ENCODE results near the gene TMEM59L. TPM values are rescaled to one million over a fixed set of nuclear protein-coding genes. Genes with fewer than 3 reads are reported as not detected.

The TMEM59L gene
- polyA plus RNA-seq, 1 of the 3 experiments (the other 2 are of a cell fraction): 9.6 TPM

DNA sequence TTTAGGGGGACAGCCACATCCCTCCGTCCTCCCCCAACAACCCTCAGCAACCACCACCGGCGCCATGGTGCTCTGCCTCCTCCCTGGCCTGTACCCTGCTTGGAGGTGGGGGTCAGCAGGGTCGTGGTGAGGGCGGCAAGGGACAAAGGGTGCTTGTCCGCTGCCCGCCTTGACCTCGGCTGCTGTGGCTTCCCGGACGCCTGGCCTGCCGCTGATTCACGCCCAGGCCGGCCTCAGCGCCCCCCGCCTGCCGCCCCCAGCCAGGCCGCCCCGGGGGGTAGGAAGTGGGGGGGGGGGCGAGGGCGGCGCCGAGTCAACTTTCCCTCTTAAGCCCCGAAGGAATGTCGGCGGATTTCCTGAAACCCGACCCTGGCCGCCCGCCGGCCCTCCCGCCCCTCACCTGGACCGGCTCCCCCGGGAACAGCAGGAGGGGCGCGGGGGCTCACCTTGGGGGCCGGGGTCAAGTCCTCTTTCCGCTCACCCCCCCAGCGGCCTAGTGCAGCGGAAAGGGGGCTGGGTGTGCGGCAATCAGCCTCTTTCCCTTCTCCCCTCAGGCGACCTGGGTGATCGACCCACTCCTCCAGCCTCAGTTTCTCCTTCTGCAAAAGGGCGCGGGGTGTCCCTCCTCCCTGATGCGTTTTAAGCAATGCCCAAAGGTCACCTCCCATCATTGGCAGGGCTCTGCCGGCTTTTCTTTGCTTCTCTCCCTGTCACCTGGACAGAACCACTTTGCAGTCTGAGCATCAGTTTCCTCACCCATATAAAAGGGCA, 1.9 kb upstream of the TMEM59L start:
- peak; percentile 43 for DNase-seq
- Histone ChIP-seq H3K9me3 (no peaks in the 10 kb centered on the region), H3K9ac (no peak overlapping the region), H3K9me2 (no peaks in the 10 kb centered on the region), H3K27me3 (ENCODE audit: insufficient read depth) (peaks cover 60% of the 10 kb centered on the region), H2AFZ (ENCODE audit: low read depth) (no peak overlapping the region), H3F3A (replicated peaks; ENCODE audit: insufficient read depth) (peaks cover 18% of the 10 kb centered on the region), H3K36me3 (replicated peaks in 1 of 2; ENCODE audit: control insufficient read depth in 1 of 2, insufficient read depth in 2 of 2, low read length in 1 of 2) (no peaks in the 10 kb centered on the region), H3K4me2 (no peak overlapping the region), H3K79me2 (ENCODE audit: insufficient read depth) (no peaks in the 10 kb centered on the region), H3K4me1 (ENCODE audit: control insufficient read depth in 1 of 2, insufficient read depth in 2 of 2, low read depth in 1 of 2, low read length in 1 of 2) (peaks cover 15 to 19% of the 10 kb centered on the region in 2 experiments; a peak in 2 of 4 replicates), H3K4me3 (ENCODE audit: low read depth in 2 of 2, low read length in 1 of 2) (no peak overlapping the region; a peak in 1 of 4 replicates), H4K20me1 (ENCODE audit: insufficient read depth) (no peaks in the 10 kb centered on the region), H3K27ac (ENCODE audit: low read depth in 2 of 2, low read length in 1 of 2) (no peak overlapping the region)
- TF ChIP-seq EZH2phosphoT487 (IDR thresholded peaks at IDR 0.05; ENCODE audit: borderline replicate concordance, low read depth): peak; percentile 70; the same call in 1 of the 2 replicates
- no peak for TF ChIP-seq TEAD4 (IDR thresholded peaks at IDR 0.05; ENCODE audit: borderline replicate concordance, insufficient read depth)
- ChIA-PET POLR2A (no interaction called here), CTCF (interaction anchor here (0.9 to 1.5 kb wide), 3 partner anchors 16 to 236 kb away, joined by 3 to 7 read pairs (median 5); no protein-coding TSS in a partner anchor)
- WGBS (ENCODE audit: low lambda C conversion rate): 26% methylated on average over 10 of the region's 45 CpGs

DNA sequence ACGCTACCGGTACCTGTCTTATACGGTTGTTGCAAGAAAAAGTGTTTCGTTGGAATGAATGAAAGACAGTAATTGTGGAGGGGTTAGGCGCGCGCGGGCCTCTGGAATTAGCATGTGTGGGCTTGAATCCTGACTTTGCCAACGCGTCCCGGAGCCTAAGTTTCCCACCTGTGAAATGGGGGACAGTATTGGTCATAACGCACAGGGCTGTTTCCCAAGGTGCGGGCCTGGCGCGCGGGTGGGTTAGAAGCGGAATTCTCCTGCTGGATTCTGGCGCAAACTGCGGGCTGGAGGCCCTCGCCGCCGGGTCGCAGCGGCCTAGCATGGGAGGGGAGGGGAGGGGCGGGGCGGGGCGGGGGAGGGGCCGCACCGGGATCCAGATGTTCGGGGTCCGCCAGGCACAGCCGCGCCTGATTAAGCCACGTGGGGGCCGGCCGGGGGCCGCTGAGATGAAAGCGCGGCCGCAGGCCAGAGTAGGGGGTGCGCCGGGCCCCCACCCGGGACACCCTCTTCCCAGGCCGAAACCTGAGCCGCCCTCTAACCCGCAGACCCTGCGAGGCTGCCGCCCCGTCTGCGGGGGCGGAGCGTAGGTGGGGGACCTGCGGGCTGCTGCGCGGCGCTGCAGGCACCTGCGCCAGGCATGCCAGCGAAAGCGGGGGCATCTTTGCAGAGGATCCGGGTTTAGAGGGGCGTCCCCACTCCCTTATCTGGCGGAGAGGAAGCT, 1.2 kb upstream of the TMEM59L start:
- CTCF ChIA-PET: interaction anchor here (0.8 to 2.2 kb wide), 7 partner anchors 9 to 254 kb away, joined by 3 to 13 read pairs (median 4); partner anchors contain the start of gene REX1BD
- Histone ChIP-seq H3K9ac (no peak overlapping the region), H2AFZ (ENCODE audit: low read depth) (no peak overlapping the region), H4K20me1 (ENCODE audit: insufficient read depth) (no peaks in the 10 kb centered on the region), H3K9me3 (no peaks in the 10 kb centered on the region), H3K4me1 (ENCODE audit: control insufficient read depth in 1 of 2, insufficient read depth in 2 of 2, low read depth in 1 of 2, low read length in 1 of 2) (peaks cover 15 to 19% of the 10 kb centered on the region in 2 experiments; a peak in 2 of 4 replicates), H3K27ac (ENCODE audit: low read depth in 2 of 2, low read length in 1 of 2) (no peak overlapping the region), H3F3A (replicated peaks; ENCODE audit: insufficient read depth) (peaks cover 18% of the 10 kb centered on the region), H3K4me3 (ENCODE audit: low read depth in 2 of 2, low read length in 1 of 2) (peak overlapping the region; percentile 73 to 78), H3K27me3 (ENCODE audit: insufficient read depth) (peaks cover 54% of the 10 kb centered on the region), H3K79me2 (ENCODE audit: insufficient read depth) (no peaks in the 10 kb centered on the region), H3K9me2 (no peaks in the 10 kb centered on the region), H3K4me2 (peak overlapping the region; percentile 99), H3K36me3 (replicated peaks in 1 of 2; ENCODE audit: control insufficient read depth in 1 of 2, insufficient read depth in 2 of 2, low read length in 1 of 2) (no peaks in the 10 kb centered on the region)
- peak; percentile 86 for DNase-seq
- 7% methylated on average over 27 of the region's 62 CpGs for WGBS (ENCODE audit: low lambda C conversion rate)
- POLR2A ChIA-PET: interaction anchor here (0.6 kb wide), 1 partner anchor 154 kb away, joined by 3 read pairs; no protein-coding TSS in a partner anchor
- TF ChIP-seq, protein P1, sequence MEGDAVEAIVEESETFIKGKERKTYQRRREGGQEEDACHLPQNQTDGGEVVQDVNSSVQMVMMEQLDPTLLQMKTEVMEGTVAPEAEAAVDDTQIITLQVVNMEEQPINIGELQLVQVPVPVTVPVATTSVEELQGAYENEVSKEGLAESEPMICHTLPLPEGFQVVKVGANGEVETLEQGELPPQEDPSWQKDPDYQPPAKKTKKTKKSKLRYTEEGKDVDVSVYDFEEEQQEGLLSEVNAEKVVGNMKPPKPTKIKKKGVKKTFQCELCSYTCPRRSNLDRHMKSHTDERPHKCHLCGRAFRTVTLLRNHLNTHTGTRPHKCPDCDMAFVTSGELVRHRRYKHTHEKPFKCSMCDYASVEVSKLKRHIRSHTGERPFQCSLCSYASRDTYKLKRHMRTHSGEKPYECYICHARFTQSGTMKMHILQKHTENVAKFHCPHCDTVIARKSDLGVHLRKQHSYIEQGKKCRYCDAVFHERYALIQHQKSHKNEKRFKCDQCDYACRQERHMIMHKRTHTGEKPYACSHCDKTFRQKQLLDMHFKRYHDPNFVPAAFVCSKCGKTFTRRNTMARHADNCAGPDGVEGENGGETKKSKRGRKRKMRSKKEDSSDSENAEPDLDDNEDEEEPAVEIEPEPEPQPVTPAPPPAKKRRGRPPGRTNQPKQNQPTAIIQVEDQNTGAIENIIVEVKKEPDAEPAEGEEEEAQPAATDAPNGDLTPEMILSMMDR (IDR thresholded peaks at IDR 0.05): no peak
- TF ChIP-seq, protein P2, sequence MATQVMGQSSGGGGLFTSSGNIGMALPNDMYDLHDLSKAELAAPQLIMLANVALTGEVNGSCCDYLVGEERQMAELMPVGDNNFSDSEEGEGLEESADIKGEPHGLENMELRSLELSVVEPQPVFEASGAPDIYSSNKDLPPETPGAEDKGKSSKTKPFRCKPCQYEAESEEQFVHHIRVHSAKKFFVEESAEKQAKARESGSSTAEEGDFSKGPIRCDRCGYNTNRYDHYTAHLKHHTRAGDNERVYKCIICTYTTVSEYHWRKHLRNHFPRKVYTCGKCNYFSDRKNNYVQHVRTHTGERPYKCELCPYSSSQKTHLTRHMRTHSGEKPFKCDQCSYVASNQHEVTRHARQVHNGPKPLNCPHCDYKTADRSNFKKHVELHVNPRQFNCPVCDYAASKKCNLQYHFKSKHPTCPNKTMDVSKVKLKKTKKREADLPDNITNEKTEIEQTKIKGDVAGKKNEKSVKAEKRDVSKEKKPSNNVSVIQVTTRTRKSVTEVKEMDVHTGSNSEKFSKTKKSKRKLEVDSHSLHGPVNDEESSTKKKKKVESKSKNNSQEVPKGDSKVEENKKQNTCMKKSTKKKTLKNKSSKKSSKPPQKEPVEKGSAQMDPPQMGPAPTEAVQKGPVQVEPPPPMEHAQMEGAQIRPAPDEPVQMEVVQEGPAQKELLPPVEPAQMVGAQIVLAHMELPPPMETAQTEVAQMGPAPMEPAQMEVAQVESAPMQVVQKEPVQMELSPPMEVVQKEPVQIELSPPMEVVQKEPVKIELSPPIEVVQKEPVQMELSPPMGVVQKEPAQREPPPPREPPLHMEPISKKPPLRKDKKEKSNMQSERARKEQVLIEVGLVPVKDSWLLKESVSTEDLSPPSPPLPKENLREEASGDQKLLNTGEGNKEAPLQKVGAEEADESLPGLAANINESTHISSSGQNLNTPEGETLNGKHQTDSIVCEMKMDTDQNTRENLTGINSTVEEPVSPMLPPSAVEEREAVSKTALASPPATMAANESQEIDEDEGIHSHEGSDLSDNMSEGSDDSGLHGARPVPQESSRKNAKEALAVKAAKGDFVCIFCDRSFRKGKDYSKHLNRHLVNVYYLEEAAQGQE (IDR thresholded peaks at IDR 0.05; ENCODE audit: low read depth, low read length): no peak
- no peak for TF ChIP-seq MXI1 (IDR thresholded peaks at IDR 0.05; ENCODE audit: low read depth, low read length)
- TF ChIP-seq TCF12 (IDR thresholded peaks at IDR 0.05): no peak
- no peak for TF ChIP-seq JUND (IDR thresholded peaks at IDR 0.05)
- no peak for TF ChIP-seq CHD2 (IDR thresholded peaks at IDR 0.05; ENCODE audit: low read length, partially characterized antibody)
- no peak for TF ChIP-seq FOXJ3 (CRISPR knock-in tag; IDR thresholded peaks at IDR 0.05)
- no peak for TF ChIP-seq TAF1 (IDR thresholded peaks at IDR 0.05; ENCODE audit: borderline replicate concordance, low read depth, low read length)
- TF ChIP-seq, protein P3, sequence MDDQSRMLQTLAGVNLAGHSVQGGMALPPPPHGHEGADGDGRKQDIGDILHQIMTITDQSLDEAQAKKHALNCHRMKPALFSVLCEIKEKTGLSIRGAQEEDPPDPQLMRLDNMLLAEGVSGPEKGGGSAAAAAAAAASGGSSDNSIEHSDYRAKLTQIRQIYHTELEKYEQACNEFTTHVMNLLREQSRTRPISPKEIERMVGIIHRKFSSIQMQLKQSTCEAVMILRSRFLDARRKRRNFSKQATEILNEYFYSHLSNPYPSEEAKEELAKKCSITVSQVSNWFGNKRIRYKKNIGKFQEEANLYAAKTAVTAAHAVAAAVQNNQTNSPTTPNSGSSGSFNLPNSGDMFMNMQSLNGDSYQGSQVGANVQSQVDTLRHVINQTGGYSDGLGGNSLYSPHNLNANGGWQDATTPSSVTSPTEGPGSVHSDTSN (IDR thresholded peaks at IDR 0.05): no peak
- no peak for TF ChIP-seq FOSL2 (IDR thresholded peaks at IDR 0.05; ENCODE audit: borderline replicate concordance, low read depth)
- TF ChIP-seq FOXM1 (IDR thresholded peaks at IDR 0.05; ENCODE audit: low read depth): no peak
- no peak for TF ChIP-seq RXRA (IDR thresholded peaks at IDR 0.05; ENCODE audit: borderline replicate concordance, low read depth)
- TF ChIP-seq NRF1 (IDR thresholded peaks at IDR 0.05; ENCODE audit: low read depth, low read length): no peak
- no peak for TF ChIP-seq GATA2 (CRISPR knock-in tag; IDR thresholded peaks at IDR 0.05)
- TF ChIP-seq, protein P4, sequence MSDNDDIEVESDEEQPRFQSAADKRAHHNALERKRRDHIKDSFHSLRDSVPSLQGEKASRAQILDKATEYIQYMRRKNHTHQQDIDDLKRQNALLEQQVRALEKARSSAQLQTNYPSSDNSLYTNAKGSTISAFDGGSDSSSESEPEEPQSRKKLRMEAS (IDR thresholded peaks at IDR 0.05; ENCODE audit: low read depth): no peak

Data from SK-N-SH (cell line).